Suprapubic skin (tissue), 2 donors: ENCODE results near the gene MRPL12.
"Not testable (repeated sequence)": the region's sequence is repeated elsewhere in the genome, so short reads cannot be mapped to it uniquely, and the experiment has no call there.

Experiments
- EP300 ChIP-seq: sonication (generic); formaldehyde crosslinking; IDR thresholded peaks from one replicate; pipeline ENCODE4 v1.6.1; 2017; ENCODE audit warnings: antibody characterized with exemption
- POLR2A ChIP-seq, 2 donors: fragments of 450-650 bp; IDR thresholded peaks; one replicate each; pipeline ENCODE4 v1.6.1; 2017; ENCODE audit warnings: antibody characterized with exemption in 2 of 2, mild to moderate bottlenecking in 2 of 2, moderate library complexity in 2 of 2

DNA sequence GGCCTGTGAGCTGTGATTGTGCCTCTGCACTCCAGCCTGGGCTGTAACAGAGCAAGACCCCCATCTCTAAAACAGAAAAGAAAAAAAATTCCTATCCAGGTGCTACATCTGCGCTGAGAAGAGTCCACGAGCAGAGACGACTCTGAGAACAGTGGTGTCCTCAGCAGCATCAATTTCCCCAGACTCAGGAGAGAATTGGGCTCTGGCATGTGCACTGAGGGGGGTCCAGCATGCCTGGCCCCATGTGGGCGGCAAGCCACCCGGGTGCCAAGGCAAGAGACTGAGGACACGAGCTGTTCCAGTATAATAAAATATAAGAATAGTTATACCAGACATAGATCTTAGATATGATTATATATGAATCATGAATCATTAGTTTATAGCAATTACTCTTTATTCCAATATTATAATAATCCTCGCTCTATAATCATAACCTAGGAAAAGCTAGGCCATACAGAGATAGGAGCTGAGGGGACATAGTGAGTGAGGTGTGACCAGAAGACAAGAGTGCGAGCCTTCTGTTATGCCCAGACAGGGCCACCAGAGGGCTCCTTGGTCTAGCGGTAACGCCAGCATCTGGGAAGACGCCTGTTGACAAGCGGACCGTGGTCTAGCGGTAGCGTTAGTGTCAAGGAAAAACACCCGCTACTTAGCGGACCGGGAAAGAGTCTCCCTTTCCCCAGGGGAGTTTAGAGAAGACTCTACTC is 27.5 kb upstream of the MRPL12 start:
- not testable (repeated sequence) for TF ChIP-seq POLR2A (IDR thresholded peaks at IDR 0.05); EP300
